Renal cortex interstitium (tissue), 11 donors: ENCODE data around the gene PLET1. TPM values are rescaled to one million over a fixed set of nuclear protein-coding genes. Genes with fewer than 3 reads are reported as not detected.
A peak's percentile ranks its signal among the peaks of the same experiment; 100 is the strongest.
"Not testable (repeated sequence)": the region's sequence is repeated elsewhere in the genome, so short reads cannot be mapped to it uniquely, and the experiment has no call there.

Experiments
- DNase-seq, 11 donors: peaks; one replicate each; pipeline ENCODE4 v3.0.0-alpha.2; 2013; ENCODE audit warnings: low read depth in 9 of 11, low spot score in 4 of 11; ENCODE audit errors: extremely low read depth in 1 of 11
- polyA plus RNA-seq, 3 donors: library from polyadenylated mRNA; unstranded; fragments of 120-200 nt; gene quantifications; one replicate each; pipeline ENCODE4 v1.2.1, GENCODE V29; 2013; ENCODE audit not compliant: insufficient read length in 3 of 3

Gene PLET1
- polyA plus RNA-seq, 3 donors = 0.20 TPM; not detected in 2

- no peak for DNase-seq
Observed at GRCh38 chr11:112223121-112223520, 37.5 kb downstream of the PLET1 start.

- DNase-seq = no peak
Observed at GRCh38 chr11:112222303-112222702, 38.4 kb downstream of the PLET1 start.

- DNase-seq = no peak
Observed at GRCh38 chr11:112221274-112221835, 39.3 kb downstream of the PLET1 start.

GRCh38 chr11:112219476-112220232 is 41.0 kb downstream of the PLET1 start:
- peak in 10 of 11 donors; percentile 41 to 78 (median 66) for DNase-seq

GRCh38 chr11:112216561-112217105 is 44.0 kb downstream of the PLET1 start:
- no peak for DNase-seq

GRCh38 chr11:112215621-112216020 is 45.0 kb downstream of the PLET1 start:
- no peak for DNase-seq

GRCh38 chr11:112213753-112214152 is 46.9 kb downstream of the PLET1 start:
- no peak for DNase-seq

GRCh38 chr11:112212710-112213109 is 48.0 kb downstream of the PLET1 start:
- no peak for DNase-seq

GRCh38 chr11:112212290-112212689 is 48.4 kb downstream of the PLET1 start:
- no peak for DNase-seq

GRCh38 chr11:112211536-112211935 is 49.1 kb downstream of the PLET1 start:
- DNase-seq = no peak

GRCh38 chr11:112210890-112211289 is 49.8 kb downstream of the PLET1 start:
- no peak for DNase-seq

GRCh38 chr11:112206071-112206470 is 54.6 kb downstream of the PLET1 start:
- no peak for DNase-seq

- no peak for DNase-seq
Observed at GRCh38 chr11:112200252-112200651, 60.4 kb downstream of the PLET1 start.

- not testable (repeated sequence) for DNase-seq
Observed at GRCh38 chr11:112199101-112199500, 61.6 kb downstream of the PLET1 start.

Other genes with a start within 250 kb of the PLET1 start
- gene DLAT, start 235.5 kb downstream of the PLET1 start, polyA plus RNA-seq = 10 to 100 TPM; 47.1 to 51.2 (median 47.7) TPM
- 10 to 100 TPM in 2 of 3 donors, 1 to 10 TPM in 1; 7.4 to 11.7 (median 11.2) TPM for gene PIH1D2, start 186.8 kb downstream of the PLET1 start, polyA plus RNA-seq
- 10 to 100 TPM; 49.9 to 60.1 (median 50.2) TPM for gene NKAPD1, start 186.6 kb downstream of the PLET1 start, polyA plus RNA-seq
- gene TIMM8B, start 174.1 kb downstream of the PLET1 start, polyA plus RNA-seq = 10 to 100 TPM; 61.5 to 78.8 (median 75.1) TPM
- gene SDHD, start 174.0 kb downstream of the PLET1 start, polyA plus RNA-seq = 100 to 1,000 TPM; 181 to 185 (median 182) TPM
- 10 to 100 TPM in 1 of 3 donors, 1 to 10 TPM in 2; 5.3 to 12.5 (median 8.3) TPM for gene IL18, start 96.8 kb downstream of the PLET1 start, polyA plus RNA-seq
- under 1 TPM in 2 of 3 donors, not detected in 1; 0.21 to 0.28 TPM for gene TEX12, start 93.5 kb downstream of the PLET1 start, polyA plus RNA-seq
- gene BCO2, start 85.3 kb downstream of the PLET1 start, polyA plus RNA-seq = 1 to 10 TPM; 3.1 to 6.3 (median 3.5) TPM
- gene PTS, start 34.4 kb downstream of the PLET1 start, polyA plus RNA-seq = 10 to 100 TPM; 46.6 to 63.6 (median 53.1) TPM